ENCODE data around the gene EXOSC7. TPM values are rescaled to one million over a fixed set of nuclear protein-coding genes. Genes with fewer than 3 reads are reported as not detected.

EXOSC7 gene
- total RNA-seq, 1 donor from 2014 or later: 85.1 TPM

DNA sequence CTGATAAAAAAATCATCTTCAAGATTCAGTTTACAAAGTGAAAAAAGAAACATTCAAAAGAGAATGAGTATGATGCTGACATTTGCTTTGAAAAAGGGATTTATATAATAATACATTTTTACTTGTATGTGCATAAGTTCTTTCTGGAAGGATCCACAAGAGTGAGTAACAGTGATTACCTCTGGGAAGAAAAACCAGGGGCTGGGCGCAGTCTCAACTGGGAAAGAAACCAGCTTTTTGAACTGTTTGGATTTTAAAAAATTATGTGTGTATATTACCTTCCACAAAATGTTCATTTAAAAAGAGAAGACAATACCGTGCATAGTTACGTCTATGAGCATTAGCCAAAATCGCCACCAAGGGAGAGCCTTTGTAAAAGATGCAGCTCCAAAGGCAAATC lies 51.4 kb downstream of the EXOSC7 start:
- DNase-seq (ENCODE audit: low read depth): no peak
- no peak overlapping the region for H3K4me3 ChIP-seq (ENCODE audit: low read depth, low read length)
- TF ChIP-seq, protein P1, sequence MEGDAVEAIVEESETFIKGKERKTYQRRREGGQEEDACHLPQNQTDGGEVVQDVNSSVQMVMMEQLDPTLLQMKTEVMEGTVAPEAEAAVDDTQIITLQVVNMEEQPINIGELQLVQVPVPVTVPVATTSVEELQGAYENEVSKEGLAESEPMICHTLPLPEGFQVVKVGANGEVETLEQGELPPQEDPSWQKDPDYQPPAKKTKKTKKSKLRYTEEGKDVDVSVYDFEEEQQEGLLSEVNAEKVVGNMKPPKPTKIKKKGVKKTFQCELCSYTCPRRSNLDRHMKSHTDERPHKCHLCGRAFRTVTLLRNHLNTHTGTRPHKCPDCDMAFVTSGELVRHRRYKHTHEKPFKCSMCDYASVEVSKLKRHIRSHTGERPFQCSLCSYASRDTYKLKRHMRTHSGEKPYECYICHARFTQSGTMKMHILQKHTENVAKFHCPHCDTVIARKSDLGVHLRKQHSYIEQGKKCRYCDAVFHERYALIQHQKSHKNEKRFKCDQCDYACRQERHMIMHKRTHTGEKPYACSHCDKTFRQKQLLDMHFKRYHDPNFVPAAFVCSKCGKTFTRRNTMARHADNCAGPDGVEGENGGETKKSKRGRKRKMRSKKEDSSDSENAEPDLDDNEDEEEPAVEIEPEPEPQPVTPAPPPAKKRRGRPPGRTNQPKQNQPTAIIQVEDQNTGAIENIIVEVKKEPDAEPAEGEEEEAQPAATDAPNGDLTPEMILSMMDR (conservative IDR thresholded peaks at IDR 0.05; ENCODE audit: low read depth, low read length): no peak

DNA sequence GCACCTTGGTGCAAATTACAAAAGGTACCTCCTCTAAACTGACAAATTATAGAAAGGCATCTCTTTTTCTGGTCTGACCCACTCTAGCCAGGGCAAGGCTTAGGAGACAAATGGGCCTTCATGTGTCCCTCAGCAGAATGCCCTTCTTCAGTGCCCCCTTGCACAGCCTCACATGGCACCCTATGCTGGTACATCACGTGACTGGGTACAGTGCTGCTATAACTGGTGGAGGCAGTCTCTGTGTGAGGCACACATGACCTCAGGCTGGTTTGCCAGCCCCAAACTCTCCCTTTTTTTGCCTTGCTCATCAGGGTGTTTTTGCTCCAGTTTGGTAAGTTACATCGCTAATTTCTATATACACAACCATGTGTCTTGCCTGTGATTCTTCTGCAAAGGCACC lies 53.2 kb downstream of the EXOSC7 start:
- DNase-seq (ENCODE audit: low read depth): no peak
- TF ChIP-seq, protein P1 (conservative IDR thresholded peaks at IDR 0.05; ENCODE audit: low read depth, low read length): no peak
- no peak overlapping the region for H3K4me3 ChIP-seq (ENCODE audit: low read depth, low read length)

DNA sequence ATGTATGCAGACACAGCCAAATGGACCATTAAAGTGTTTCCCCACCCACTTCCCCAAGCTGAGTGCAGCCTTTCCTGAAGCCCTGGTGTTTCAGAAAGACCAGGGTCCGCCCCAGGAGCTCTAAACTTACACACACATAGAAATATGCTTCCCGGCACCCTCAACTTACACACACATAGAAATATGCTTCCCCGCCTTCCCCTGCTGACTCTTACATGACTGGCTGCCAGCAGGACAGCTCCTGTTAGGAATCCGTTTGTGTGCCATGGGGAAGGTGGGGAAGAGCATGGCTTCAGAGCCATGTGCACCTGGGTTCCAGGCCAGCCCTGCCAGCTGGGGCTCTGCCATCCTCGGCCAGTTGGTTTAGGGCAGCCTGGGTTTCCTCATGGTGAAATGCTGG lies 53.6 kb downstream of the EXOSC7 start:
- H3K4me3 ChIP-seq (ENCODE audit: low read depth, low read length): no peak overlapping the region
- TF ChIP-seq, protein P1 (conservative IDR thresholded peaks at IDR 0.05; ENCODE audit: low read depth, low read length): no peak
- DNase-seq (ENCODE audit: low read depth): no peak

DNA sequence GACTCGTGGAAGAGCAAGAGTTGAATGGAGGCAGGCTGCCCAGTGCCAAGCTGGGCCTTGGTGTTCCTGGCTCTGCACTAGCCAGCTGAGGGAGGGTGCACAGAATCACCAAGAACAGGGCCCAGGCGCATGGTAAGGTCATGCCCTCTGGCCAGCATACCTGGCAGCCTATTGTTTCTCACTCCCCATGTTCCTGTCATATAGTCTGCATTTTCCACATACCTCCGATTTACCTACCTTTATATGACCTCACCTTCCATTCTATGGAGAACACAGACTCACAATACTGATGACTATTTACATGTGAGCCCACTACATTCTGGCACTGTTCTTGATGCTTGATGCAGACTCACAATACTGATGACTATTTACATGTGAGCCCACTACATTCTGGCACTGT lies 55.5 kb downstream of the EXOSC7 start:
- no peak overlapping the region for H3K4me3 ChIP-seq (ENCODE audit: low read depth, low read length)
- TF ChIP-seq, protein P1 (conservative IDR thresholded peaks at IDR 0.05; ENCODE audit: low read depth, low read length): no peak
- DNase-seq (ENCODE audit: low read depth): no peak

DNA sequence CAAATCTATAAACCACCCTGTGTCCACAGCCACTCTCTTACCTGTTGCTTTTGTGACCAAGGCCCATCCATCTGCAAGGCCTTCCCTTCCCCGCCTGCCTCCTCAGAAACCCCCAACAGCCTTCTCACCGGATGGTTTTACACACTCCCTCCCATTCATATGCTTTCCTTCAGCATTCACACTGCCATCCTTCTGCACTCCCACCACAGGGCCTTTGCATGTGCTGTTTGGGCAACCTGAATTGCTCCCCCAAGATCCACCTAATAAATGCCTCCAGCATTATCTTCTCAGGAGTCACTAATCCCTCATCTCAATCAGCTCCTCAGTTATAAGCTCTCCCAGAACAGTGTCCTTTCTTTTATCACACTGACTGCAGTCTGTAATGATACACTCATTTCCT lies 56.1 kb downstream of the EXOSC7 start:
- DNase-seq (ENCODE audit: low read depth): no peak
- TF ChIP-seq, protein P1 (conservative IDR thresholded peaks at IDR 0.05; ENCODE audit: low read depth, low read length): no peak
- H3K4me3 ChIP-seq (ENCODE audit: low read depth, low read length): no peak overlapping the region

DNA sequence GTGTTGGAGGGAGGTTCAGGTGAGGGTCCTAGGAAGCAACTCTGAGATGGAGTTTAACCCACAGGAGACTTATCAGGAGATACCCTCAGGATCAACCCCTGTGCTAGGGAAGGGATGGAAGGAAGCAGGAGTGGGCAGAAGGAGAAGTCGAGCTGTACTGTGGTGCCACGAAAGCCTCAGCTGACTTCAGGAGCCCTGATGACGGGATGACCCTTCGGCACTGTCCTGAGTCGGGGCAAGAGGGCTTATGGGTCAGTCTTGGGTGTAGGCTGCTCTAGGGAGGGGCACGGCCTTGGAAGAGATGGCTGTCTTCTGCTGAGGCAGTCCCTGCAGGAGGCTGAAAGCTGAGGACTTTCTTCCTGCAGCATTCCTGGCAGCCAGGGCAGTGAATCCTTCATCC lies 57.7 kb downstream of the EXOSC7 start:
- TF ChIP-seq, protein P1 (conservative IDR thresholded peaks at IDR 0.05; ENCODE audit: low read depth, low read length): no peak
- H3K4me3 ChIP-seq (ENCODE audit: low read depth, low read length): no peak overlapping the region
- DNase-seq (ENCODE audit: low read depth): no peak

DNA sequence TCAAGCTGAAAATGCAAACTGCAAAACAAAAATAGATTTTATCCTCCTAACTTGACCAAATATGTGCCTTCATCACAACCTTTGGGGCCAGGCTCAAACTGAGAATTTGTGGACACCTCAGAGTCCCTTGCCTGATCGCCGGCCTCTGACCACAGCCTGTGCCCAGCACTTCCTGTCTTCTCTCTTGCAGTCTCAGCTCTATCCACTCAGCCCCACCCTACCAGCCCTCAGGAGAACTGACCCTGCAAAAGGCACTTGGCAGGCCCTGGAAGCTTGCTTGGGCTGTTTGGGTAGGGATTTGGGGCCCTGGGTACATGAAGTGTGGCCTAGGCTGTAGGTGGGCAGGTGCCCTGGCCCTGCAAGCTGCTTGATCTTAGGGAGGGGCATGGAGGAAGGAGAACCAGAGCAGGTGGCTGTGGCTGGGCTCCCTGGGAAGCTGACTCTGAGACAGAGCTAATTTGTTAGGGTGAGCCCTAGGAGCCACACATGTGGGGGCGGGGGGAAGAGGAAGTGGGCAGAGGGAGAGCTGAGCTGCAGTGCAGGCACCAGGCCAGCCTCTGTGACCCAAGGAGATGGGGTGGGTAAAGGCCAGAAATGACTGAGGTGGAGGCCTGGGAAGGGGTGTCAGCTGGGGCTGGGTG lies 58.7 kb downstream of the EXOSC7 start:
- H3K4me3 ChIP-seq (ENCODE audit: low read depth, low read length): no peak overlapping the region
- TF ChIP-seq, protein P1 (conservative IDR thresholded peaks at IDR 0.05; ENCODE audit: low read depth, low read length): no peak
- no peak for DNase-seq (ENCODE audit: low read depth)

Measured in epithelial cell of proximal tubule (primary cell).